HepG2 (cell line): ENCODE data around the gene ZNF213. TPM values are rescaled to one million over a fixed set of nuclear protein-coding genes. Genes with fewer than 3 reads are reported as not detected.

Experiments used
- CEBPG ChIP-seq: IDR thresholded peaks from 2 replicates; pipeline ENCODE4 v1.6.1; 2016
- KDM4B ChIP-seq: sonication (generic); formaldehyde crosslinking; IDR thresholded peaks from 2 replicates; pipeline ENCODE4 v1.4.0; 2020; ENCODE audit warnings: missing genetic modification reagents
- POLR2G ChIP-seq: fragments of 200-400 bp; formaldehyde crosslinking; IDR thresholded peaks from 2 replicates; pipeline ENCODE4 v1.6.1; 2018; ENCODE audit warnings: mild to moderate bottlenecking, low read depth, low read length, moderate library complexity
- REL ChIP-seq: sonication (generic); formaldehyde crosslinking; conservative IDR thresholded peaks from 2 replicates; pipeline ENCODE4 v1.8.0; 2022; ENCODE audit warnings: mild to moderate bottlenecking, missing genetic modification reagents, moderate library complexity
- SALL2 ChIP-seq: sonication (generic); formaldehyde crosslinking; IDR thresholded peaks from 2 replicates; pipeline ENCODE4 v1.8.1; 2023; ENCODE audit warnings: mild to moderate bottlenecking, missing genetic modification reagents, inconsistent platforms
- SUZ12 ChIP-seq: fragments of 150-350 bp; IDR thresholded peaks from 2 replicates; pipeline ENCODE4 v1.6.1; 2014; ENCODE audit warnings: low read depth, low read length
- SYNCRIP ChIP-seq: fragments of 200-400 bp; formaldehyde crosslinking; IDR thresholded peaks from 2 replicates; pipeline ENCODE4 v1.6.1; 2018; ENCODE audit warnings: mild to moderate bottlenecking, low read depth, low read length; ENCODE audit not compliant: insufficient read depth
- TBP ChIP-seq: sonication (generic); formaldehyde crosslinking; IDR thresholded peaks from 2 replicates; pipeline ENCODE4 v1.5.0; 2020; ENCODE audit warnings: missing genetic modification reagents
- U2AF1 ChIP-seq: fragments of 200-400 bp; formaldehyde crosslinking; optimal IDR thresholded peaks from 2 replicates; pipeline ENCODE3; 2017; ENCODE audit warnings: mild to moderate bottlenecking, low read depth, low read length
- ZNF292 ChIP-seq: sonication (generic); formaldehyde crosslinking; IDR thresholded peaks from 2 replicates; pipeline ENCODE4 v1.8.1; 2022; ENCODE audit warnings: mild to moderate bottlenecking, low read depth, missing genetic modification reagents, borderline replicate concordance
- ZNF460 ChIP-seq: sonication (generic); formaldehyde crosslinking; IDR thresholded peaks from 2 replicates; pipeline ENCODE4 v1.5.1; 2020; ENCODE audit warnings: missing genetic modification reagents, mild to moderate bottlenecking, borderline replicate concordance
- polyA plus RNA-seq, 8 experiments: library from polyadenylated mRNA; depleted of rRNA in 3 of 8; stranded (reverse) in 7 of 8; unstranded in 1 of 8; fragments of >200 nt; fragmentation: Illumina TruSeq in 4 of 8; extraction: Trizol in 4 of 8; gene quantifications; 2 replicates each; pipeline versions ENCODE4 v1.2.1 to v1.2.3, GENCODE V29; 2011 to 2016; ENCODE audit warnings: low read depth in 4 of 8, missing spikeins in 1 of 8, mixed read lengths in 1 of 8; ENCODE audit not compliant: insufficient read depth in 1 of 8
- total RNA-seq, 5 experiments: library from RNA; depleted of rRNA; stranded (reverse); fragments of >200 nt; fragmentation: Illumina TruSeq; extraction: Trizol; gene quantifications; 2 replicates each; pipeline ENCODE4 v1.2.3, GENCODE V29; 2016; ENCODE audit warnings: low read depth in 1 of 5
- TF ChIP-seq, protein P1 (sequence below): sonication (generic); formaldehyde crosslinking; IDR thresholded peaks from 2 replicates; pipeline ENCODE4 v1.4.0; 2020; ENCODE audit warnings: mild to moderate bottlenecking, missing genetic modification reagents
- TF ChIP-seq, protein P2 (sequence below), 2 experiments: fragments of 450-650 bp in 1 of 2; sonication (generic) in 1 of 2; formaldehyde crosslinking; IDR thresholded peaks; 2 replicates each; pipeline versions ENCODE4 v1.5.0 to v1.8.0; 2020 to 2022; ENCODE audit warnings: mild to moderate bottlenecking in 1 of 2, missing genetic modification reagents in 1 of 2
- TF ChIP-seq, protein P3 (sequence below): sonication (generic); formaldehyde crosslinking; IDR thresholded peaks from 2 replicates; pipeline ENCODE4 v1.5.0; 2020; ENCODE audit warnings: mild to moderate bottlenecking, missing genetic modification reagents
- TF ChIP-seq, protein P4 (sequence below): sonication (generic); formaldehyde crosslinking; IDR thresholded peaks from 2 replicates; pipeline ENCODE4 v1.5.1; 2020; ENCODE audit warnings: missing genetic modification reagents, mild to moderate bottlenecking, borderline replicate concordance

Gene ZNF213
- total and polyA plus RNA-seq, 2 of the 13 experiments (the other 11 are each of a cell fraction or from before 2014, with no cell fraction given): 0.59 to 0.97 TPM

DNA sequence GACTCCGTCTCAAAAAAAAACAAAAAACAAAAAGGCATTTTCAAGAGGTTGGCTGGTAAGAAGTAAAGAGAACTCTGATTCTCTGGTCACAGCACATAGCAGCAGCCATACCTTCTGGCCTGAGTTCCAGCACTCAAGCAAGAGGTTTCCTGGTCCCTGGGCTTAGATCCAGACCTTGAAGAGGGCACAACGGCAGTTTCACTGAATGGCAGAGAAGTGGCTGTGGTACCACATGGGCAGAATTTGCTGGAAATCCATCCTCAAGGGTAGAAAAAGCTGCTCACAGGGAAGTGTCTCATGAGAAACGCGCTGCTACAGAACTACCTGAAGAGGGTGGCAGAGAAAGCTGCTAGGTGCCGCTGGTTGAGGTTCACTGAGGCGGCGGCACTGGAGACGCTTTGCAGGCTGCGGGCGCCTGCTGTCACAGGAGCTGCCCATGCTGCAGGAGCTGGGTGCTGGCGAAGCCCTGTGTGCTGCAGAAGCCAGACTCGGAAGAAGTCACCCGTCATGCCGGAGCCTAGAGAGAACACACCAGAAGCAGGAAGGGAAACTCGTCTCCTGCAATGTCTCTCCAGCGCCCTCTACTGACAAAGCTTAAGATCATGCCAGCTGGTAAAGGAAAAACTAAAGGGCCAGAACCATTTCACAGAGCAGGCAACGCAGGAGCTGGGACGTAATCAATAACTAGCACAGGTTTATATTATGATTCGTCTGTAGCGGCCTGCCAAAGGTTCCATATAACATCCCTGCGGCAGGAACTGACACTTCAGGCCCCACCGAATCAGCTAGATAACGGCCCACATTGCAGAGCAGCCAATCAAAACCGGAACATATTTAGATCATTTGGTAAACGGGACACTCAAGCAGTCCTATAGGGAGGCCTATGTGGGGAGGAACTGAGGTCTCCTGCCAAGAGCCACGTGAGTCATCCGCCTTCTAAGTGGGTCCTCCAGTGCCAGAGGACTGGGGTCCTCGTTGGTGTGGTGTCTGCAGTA, 5.4 kb upstream of the ZNF213 start (continued):
- TF ChIP-seq, protein P1, sequence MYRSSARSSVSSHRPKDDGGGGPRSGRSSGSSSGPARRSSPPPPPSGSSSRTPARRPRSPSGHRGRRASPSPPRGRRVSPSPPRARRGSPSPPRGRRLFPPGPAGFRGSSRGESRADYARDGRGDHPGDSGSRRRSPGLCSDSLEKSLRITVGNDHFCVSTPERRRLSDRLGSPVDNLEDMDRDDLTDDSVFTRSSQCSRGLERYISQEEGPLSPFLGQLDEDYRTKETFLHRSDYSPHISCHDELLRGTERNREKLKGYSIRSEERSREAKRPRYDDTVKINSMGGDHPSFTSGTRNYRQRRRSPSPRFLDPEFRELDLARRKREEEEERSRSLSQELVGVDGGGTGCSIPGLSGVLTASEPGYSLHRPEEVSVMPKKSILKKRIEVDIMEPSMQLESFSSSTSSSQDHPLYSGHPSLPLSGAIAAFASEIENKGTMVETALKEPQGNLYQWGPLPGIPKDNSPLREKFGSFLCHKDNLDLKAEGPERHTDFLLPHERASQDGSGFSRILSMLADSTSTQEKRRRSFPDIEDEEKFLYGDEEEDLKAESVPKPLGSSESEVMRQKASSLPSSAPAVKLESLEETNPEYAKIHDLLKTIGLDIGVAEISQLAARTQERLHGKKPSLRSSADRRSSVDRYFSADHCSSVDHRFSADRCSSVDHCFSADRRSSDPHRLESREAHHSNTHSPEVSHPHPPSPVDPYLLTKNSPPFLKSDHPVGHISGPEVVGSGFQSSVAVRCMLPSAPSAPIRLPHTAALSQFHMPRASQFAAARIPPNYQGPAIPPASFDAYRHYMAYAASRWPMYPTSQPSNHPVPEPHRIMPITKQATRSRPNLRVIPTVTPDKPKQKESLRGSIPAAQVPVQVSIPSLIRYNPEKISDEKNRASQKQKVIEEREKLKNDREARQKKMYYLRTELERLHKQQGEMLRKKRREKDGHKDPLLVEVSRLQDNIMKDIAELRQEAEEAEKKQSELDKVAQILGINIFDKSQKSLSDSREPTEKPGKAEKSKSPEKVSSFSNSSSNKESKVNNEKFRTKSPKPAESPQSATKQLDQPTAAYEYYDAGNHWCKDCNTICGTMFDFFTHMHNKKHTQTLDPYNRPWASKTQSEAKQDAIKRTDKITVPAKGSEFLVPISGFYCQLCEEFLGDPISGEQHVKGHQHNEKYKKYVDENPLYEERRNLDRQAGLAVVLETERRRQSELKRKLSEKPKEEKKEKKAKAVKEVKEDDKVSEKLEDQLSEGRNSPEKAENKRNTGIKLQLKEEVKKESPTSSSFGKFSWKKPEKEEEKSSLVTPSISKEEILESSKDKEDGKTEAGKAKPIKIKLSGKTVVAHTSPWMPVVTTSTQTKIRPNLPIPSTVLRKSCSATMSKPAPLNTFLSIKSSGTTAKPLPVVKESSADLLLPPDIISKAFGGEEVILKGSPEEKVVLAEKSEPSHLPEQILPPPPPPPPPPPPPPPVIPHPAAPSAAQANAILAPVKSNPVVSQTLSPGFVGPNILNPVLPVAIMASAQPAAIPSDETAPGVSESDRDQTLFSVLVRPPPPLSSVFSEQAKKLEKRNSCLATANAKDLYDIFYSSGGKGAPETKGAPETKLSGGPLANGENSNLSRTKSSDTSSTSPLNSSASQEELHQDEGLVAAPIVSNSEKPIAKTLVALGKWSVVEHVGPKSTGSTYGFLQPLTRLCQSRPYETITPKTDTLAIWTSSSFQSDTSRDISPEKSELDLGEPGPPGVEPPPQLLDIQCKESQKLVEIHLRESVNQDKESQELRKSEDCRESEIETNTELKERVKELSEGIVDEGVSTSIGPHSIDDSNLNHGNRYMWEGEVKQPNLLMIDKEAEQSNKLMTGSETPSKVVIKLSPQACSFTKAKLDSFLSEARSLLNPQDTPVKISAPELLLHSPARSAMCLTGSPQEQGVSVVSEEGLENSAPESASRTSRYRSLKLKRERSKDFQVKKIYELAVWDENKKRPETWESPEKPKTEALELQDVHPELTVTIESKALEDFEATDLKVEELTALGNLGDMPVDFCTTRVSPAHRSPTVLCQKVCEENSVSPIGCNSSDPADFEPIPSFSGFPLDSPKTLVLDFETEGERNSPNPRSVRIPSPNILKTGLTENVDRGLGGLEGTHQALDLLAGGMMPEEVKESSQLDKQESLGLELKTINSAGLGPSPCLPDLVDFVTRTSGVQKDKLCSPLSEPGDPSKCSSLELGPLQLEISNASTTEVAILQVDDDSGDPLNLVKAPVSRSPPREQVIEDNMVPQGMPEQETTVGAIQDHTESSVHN (CRISPR knock-in tag): no peak
- TF ChIP-seq U2AF1: no peak
- TF ChIP-seq REL (CRISPR knock-in tag): no peak
- TF ChIP-seq, protein P2, sequence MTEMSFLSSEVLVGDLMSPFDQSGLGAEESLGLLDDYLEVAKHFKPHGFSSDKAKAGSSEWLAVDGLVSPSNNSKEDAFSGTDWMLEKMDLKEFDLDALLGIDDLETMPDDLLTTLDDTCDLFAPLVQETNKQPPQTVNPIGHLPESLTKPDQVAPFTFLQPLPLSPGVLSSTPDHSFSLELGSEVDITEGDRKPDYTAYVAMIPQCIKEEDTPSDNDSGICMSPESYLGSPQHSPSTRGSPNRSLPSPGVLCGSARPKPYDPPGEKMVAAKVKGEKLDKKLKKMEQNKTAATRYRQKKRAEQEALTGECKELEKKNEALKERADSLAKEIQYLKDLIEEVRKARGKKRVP (CRISPR knock-in tag; IDR thresholded peaks at IDR 0.05): no peak
- TF ChIP-seq POLR2G: peak; percentile 33
- TF ChIP-seq CEBPG: no peak
- TF ChIP-seq SALL2: no peak
- no peak for TF ChIP-seq KDM4B (CRISPR knock-in tag)
- TF ChIP-seq TBP (CRISPR knock-in tag): no peak
- TF ChIP-seq, protein P3, sequence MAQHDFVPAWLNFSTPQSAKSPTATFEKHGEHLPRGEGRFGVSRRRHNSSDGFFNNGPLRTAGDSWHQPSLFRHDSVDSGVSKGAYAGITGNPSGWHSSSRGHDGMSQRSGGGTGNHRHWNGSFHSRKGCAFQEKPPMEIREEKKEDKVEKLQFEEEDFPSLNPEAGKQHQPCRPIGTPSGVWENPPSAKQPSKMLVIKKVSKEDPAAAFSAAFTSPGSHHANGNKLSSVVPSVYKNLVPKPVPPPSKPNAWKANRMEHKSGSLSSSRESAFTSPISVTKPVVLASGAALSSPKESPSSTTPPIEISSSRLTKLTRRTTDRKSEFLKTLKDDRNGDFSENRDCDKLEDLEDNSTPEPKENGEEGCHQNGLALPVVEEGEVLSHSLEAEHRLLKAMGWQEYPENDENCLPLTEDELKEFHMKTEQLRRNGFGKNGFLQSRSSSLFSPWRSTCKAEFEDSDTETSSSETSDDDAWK (CRISPR knock-in tag): no peak
- no peak for TF ChIP-seq SYNCRIP
- TF ChIP-seq SUZ12: no peak
- no peak for TF ChIP-seq ZNF460 (CRISPR knock-in tag)
- TF ChIP-seq, protein P4, sequence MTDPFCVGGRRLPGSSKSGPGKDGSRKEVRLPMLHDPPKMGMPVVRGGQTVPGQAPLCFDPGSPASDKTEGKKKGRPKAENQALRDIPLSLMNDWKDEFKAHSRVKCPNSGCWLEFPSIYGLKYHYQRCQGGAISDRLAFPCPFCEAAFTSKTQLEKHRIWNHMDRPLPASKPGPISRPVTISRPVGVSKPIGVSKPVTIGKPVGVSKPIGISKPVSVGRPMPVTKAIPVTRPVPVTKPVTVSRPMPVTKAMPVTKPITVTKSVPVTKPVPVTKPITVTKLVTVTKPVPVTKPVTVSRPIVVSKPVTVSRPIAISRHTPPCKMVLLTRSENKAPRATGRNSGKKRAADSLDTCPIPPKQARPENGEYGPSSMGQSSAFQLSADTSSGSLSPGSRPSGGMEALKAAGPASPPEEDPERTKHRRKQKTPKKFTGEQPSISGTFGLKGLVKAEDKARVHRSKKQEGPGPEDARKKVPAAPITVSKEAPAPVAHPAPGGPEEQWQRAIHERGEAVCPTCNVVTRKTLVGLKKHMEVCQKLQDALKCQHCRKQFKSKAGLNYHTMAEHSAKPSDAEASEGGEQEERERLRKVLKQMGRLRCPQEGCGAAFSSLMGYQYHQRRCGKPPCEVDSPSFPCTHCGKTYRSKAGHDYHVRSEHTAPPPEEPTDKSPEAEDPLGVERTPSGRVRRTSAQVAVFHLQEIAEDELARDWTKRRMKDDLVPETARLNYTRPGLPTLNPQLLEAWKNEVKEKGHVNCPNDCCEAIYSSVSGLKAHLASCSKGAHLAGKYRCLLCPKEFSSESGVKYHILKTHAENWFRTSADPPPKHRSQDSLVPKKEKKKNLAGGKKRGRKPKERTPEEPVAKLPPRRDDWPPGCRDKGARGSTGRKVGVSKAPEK (CRISPR knock-in tag): no peak
- no peak for TF ChIP-seq ZNF292 (CRISPR knock-in tag)
